Prostate gland (tissue), 2 donors: ENCODE results near the gene NFKBIB.

ENCODE experiments used
- POLR2AphosphoS5 ChIP-seq: sonication (generic); formaldehyde crosslinking; IDR thresholded peaks from one replicate; pipeline ENCODE4 v1.6.1; 2017; ENCODE audit warnings: antibody characterized with exemption
- TF ChIP-seq, protein P1 (sequence below), 4 experiments: fragments of 200-600 bp in 2 of 4; fragments of 450-650 bp in 2 of 4; sonication (generic) in 2 of 4; IDR thresholded peaks; 1 replicate in 3 of 4; 2 replicates in 1 of 4; pipeline ENCODE4 v1.5.1; 2016 to 2019; ENCODE audit warnings: antibody characterized with exemption in 4 of 4, mild to moderate bottlenecking in 2 of 4, moderate library complexity in 2 of 4

GRCh38 chr19:38920602-38921419, 21.0 kb downstream of the NFKBIB start:
- TF ChIP-seq, protein P1, sequence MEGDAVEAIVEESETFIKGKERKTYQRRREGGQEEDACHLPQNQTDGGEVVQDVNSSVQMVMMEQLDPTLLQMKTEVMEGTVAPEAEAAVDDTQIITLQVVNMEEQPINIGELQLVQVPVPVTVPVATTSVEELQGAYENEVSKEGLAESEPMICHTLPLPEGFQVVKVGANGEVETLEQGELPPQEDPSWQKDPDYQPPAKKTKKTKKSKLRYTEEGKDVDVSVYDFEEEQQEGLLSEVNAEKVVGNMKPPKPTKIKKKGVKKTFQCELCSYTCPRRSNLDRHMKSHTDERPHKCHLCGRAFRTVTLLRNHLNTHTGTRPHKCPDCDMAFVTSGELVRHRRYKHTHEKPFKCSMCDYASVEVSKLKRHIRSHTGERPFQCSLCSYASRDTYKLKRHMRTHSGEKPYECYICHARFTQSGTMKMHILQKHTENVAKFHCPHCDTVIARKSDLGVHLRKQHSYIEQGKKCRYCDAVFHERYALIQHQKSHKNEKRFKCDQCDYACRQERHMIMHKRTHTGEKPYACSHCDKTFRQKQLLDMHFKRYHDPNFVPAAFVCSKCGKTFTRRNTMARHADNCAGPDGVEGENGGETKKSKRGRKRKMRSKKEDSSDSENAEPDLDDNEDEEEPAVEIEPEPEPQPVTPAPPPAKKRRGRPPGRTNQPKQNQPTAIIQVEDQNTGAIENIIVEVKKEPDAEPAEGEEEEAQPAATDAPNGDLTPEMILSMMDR (IDR thresholded peaks at IDR 0.05): no peak
- no peak for TF ChIP-seq POLR2AphosphoS5
